ENCODE results near the gene TMEM209. TPM values are rescaled to one million over a fixed set of nuclear protein-coding genes. Genes with fewer than 3 reads are reported as not detected.

TMEM209 gene
- total and polyA plus RNA-seq, 2 experiments from 2014 or later: 11.7 to 18.3 TPM

GRCh38 chr7:130223646-130224045 is 18.4 kb upstream of the TMEM209 start:
- H2AFZ ChIP-seq: no peak overlapping the region
- H3K4me2 ChIP-seq (ENCODE audit: unreplicated experiment): no peak overlapping the region
- TF ChIP-seq EZH2phosphoT487 (IDR thresholded peaks at IDR 0.05; ENCODE audit: insufficient read depth, low read depth): no peak
- TF ChIP-seq EZH2 (IDR thresholded peaks at IDR 0.05; ENCODE audit: insufficient read depth, poor library complexity, severe bottlenecking): no peak
- H3F3A ChIP-seq (ENCODE audit: insufficient read depth): no peaks in the 10 kb centered on the region
- DNase-seq: no peak
- H3K4me1 ChIP-seq (ENCODE audit: insufficient read depth): no peaks in the 10 kb centered on the region
- no peak overlapping the region for H3K27ac ChIP-seq
- H3K9ac ChIP-seq: no peak overlapping the region
- H4K20me1 ChIP-seq (ENCODE audit: insufficient read depth): no peaks in the 10 kb centered on the region
- H3K4me3 ChIP-seq: no peak overlapping the region
- no peaks in the 10 kb centered on the region for H3K9me3 ChIP-seq (ENCODE audit: low read depth)
- H3K9me2 ChIP-seq (ENCODE audit: insufficient read depth): no peaks in the 10 kb centered on the region
- in situ Hi-C loops (cut with MboI): no loop called here
- WGBS, 2 experiments (ENCODE audit: low coverage in 1 of 2, low lambda C conversion rate in 2 of 2, missing lambda C conversion rate in 2 of 2): 42 to 58% methylated on average over 1 of the region's 1 CpG
- no peaks in the 10 kb centered on the region; the same call in 1 of the 2 replicates for H3K27me3 ChIP-seq (replicated peaks; ENCODE audit: insufficient read depth)
- H3K36me3 ChIP-seq (ENCODE audit: low read depth): no peaks in the 10 kb centered on the region
- H3K79me2 ChIP-seq (ENCODE audit: insufficient read depth): no peaks in the 10 kb centered on the region

GRCh38 chr7:130221746-130222145 is 16.5 kb upstream of the TMEM209 start:
- Histone ChIP-seq H4K20me1 (ENCODE audit: insufficient read depth) (no peaks in the 10 kb centered on the region), H3K79me2 (ENCODE audit: insufficient read depth) (no peaks in the 10 kb centered on the region), H3K4me1 (ENCODE audit: insufficient read depth) (no peaks in the 10 kb centered on the region), H3K9ac (no peak overlapping the region), H3K9me2 (ENCODE audit: insufficient read depth) (no peaks in the 10 kb centered on the region), H3F3A (ENCODE audit: insufficient read depth) (no peaks in the 10 kb centered on the region), H3K36me3 (ENCODE audit: low read depth) (no peaks in the 10 kb centered on the region), H3K27me3 (replicated peaks; ENCODE audit: insufficient read depth) (no peaks in the 10 kb centered on the region; the same call in 1 of the 2 replicates), H3K9me3 (ENCODE audit: low read depth) (no peaks in the 10 kb centered on the region), H3K4me3 (no peak overlapping the region), H3K27ac (no peak overlapping the region), H3K4me2 (ENCODE audit: unreplicated experiment) (no peak overlapping the region), H2AFZ (no peak overlapping the region)
- TF ChIP-seq EZH2 (IDR thresholded peaks at IDR 0.05; ENCODE audit: insufficient read depth, poor library complexity, severe bottlenecking) (no peak), EZH2phosphoT487 (IDR thresholded peaks at IDR 0.05; ENCODE audit: insufficient read depth, low read depth) (no peak)
- 83 to 90% methylated on average over 4 of the region's 4 CpGs for WGBS, 2 experiments (ENCODE audit: low coverage in 1 of 2, low lambda C conversion rate in 2 of 2, missing lambda C conversion rate in 2 of 2)
- no peak for DNase-seq
- in situ Hi-C loops (cut with MboI): no loop called here

DNA sequence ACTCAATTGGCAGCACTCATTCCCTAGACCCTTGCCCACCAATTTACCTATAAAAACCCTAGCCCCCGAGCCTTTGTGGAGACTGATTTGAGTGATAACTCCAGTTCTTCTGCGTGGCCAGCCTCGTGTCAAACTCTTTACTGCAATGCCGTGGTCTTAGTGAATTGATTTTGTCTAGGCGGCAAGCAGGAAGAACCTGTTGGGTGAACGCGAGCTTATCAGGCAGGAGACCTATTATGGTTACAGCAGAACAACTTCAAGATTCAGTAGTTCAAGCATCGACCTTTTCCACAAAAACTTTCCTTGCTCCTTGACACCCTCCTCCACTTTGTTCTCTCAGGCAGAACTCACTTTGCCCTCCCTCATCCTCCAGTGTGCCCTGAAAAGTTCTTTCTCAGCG is 14.7 kb upstream of the TMEM209 start:
- Histone ChIP-seq H3K36me3 (ENCODE audit: low read depth) (no peaks in the 10 kb centered on the region), H2AFZ (no peak overlapping the region), H3K9ac (no peak overlapping the region), H3K79me2 (ENCODE audit: insufficient read depth) (no peaks in the 10 kb centered on the region), H3K9me3 (ENCODE audit: low read depth) (no peaks in the 10 kb centered on the region), H3K9me2 (ENCODE audit: insufficient read depth) (no peaks in the 10 kb centered on the region), H4K20me1 (ENCODE audit: insufficient read depth) (no peaks in the 10 kb centered on the region), H3K27ac (no peak overlapping the region), H3K4me1 (ENCODE audit: insufficient read depth) (no peaks in the 10 kb centered on the region), H3F3A (ENCODE audit: insufficient read depth) (no peaks in the 10 kb centered on the region), H3K4me2 (ENCODE audit: unreplicated experiment) (no peak overlapping the region), H3K27me3 (replicated peaks; ENCODE audit: insufficient read depth) (no peaks in the 10 kb centered on the region; the same call in 1 of the 2 replicates), H3K4me3 (no peak overlapping the region)
- WGBS, 2 experiments (ENCODE audit: low coverage in 1 of 2, low lambda C conversion rate in 2 of 2, missing lambda C conversion rate in 2 of 2): 81 to 85% methylated on average over 9 of the region's 9 CpGs
- in situ Hi-C loops (cut with MboI): no loop called here
- DNase-seq: no peak
- TF ChIP-seq EZH2 (IDR thresholded peaks at IDR 0.05; ENCODE audit: insufficient read depth, poor library complexity, severe bottlenecking) (no peak), EZH2phosphoT487 (IDR thresholded peaks at IDR 0.05; ENCODE audit: insufficient read depth, low read depth) (no peak)

GRCh38 chr7:130218806-130219620 is 13.8 kb upstream of the TMEM209 start:
- no peaks in the 10 kb centered on the region for H3K9me2 ChIP-seq (ENCODE audit: insufficient read depth)
- no peaks in the 10 kb centered on the region for H4K20me1 ChIP-seq (ENCODE audit: insufficient read depth)
- no peaks in the 10 kb centered on the region for H3K79me2 ChIP-seq (ENCODE audit: insufficient read depth)
- 55 to 80% methylated on average over 3 to 5 of the region's 5 CpGs for WGBS, 2 experiments (ENCODE audit: low coverage in 1 of 2, low lambda C conversion rate in 2 of 2, missing lambda C conversion rate in 2 of 2)
- H2AFZ ChIP-seq: no peak overlapping the region
- no peaks in the 10 kb centered on the region; the same call in 1 of the 2 replicates for H3K27me3 ChIP-seq (replicated peaks; ENCODE audit: insufficient read depth)
- H3K27ac ChIP-seq: no peak overlapping the region
- no peaks in the 10 kb centered on the region for H3F3A ChIP-seq (ENCODE audit: insufficient read depth)
- no peaks in the 10 kb centered on the region for H3K9me3 ChIP-seq (ENCODE audit: low read depth)
- TF ChIP-seq EZH2 (IDR thresholded peaks at IDR 0.05; ENCODE audit: insufficient read depth, poor library complexity, severe bottlenecking): no peak
- TF ChIP-seq EZH2phosphoT487 (IDR thresholded peaks at IDR 0.05; ENCODE audit: insufficient read depth, low read depth): no peak
- DNase-seq: no peak
- in situ Hi-C loops (cut with MboI): no loop called here
- H3K9ac ChIP-seq: no peak overlapping the region
- no peak overlapping the region for H3K4me2 ChIP-seq (ENCODE audit: unreplicated experiment)
- H3K36me3 ChIP-seq (ENCODE audit: low read depth): no peaks in the 10 kb centered on the region
- no peaks in the 10 kb centered on the region for H3K4me1 ChIP-seq (ENCODE audit: insufficient read depth)
- H3K4me3 ChIP-seq: no peak overlapping the region
